Stomach (tissue), 9 donors: Measurements from ENCODE around the gene SLC35B2. TPM values are rescaled to one million over a fixed set of nuclear protein-coding genes. Genes with fewer than 3 reads are reported as not detected.
A peak's percentile ranks its signal among the peaks of the same experiment; 100 is the strongest.

ENCODE experiments used
- DNase-seq, 2 donors: peaks; one replicate each; pipeline versions ENCODE4 v3.0.0 to v3.0.0-alpha.2; 2013 to 2019
- H3K27ac ChIP-seq, 5 donors: fragments of 200-600 bp in 4 of 5; sonication (generic) in 4 of 5; one replicate each; pipeline ENCODE4 v1.5.1; 2013 to 2019; ENCODE audit warnings: mild to moderate bottlenecking in 1 of 5, moderate library complexity in 1 of 5
- H3K27me3 ChIP-seq, 3 donors: fragments of 200-600 bp; sonication (generic); one replicate each; pipeline ENCODE4 v1.5.1; 2017 to 2019; ENCODE audit warnings: mixed run types in 1 of 3
- H3K36me3 ChIP-seq, 4 donors: fragments of 200-600 bp; sonication (generic); 1 replicate in 3 of 4; 2 replicates in 1 of 4; pipeline ENCODE4 v1.5.1; 2016 to 2019
- H3K4me1 ChIP-seq, 4 donors: fragments of 200-600 bp; sonication (generic); one replicate each; pipeline ENCODE4 v1.5.1; 2016 to 2019
- H3K4me3 ChIP-seq, 4 donors: fragments of 200-600 bp; sonication (generic) in 3 of 4; one replicate each; pipeline ENCODE4 v1.5.1; 2016 to 2019; ENCODE audit warnings: mild to moderate bottlenecking in 1 of 4
- H3K9me3 ChIP-seq, 4 donors: fragments of 200-600 bp; sonication (generic); one replicate each; pipeline ENCODE4 v1.5.1; 2016 to 2019
- EP300 ChIP-seq: sonication (generic); formaldehyde crosslinking; IDR thresholded peaks from one replicate; pipeline ENCODE4 v1.6.1; 2017; ENCODE audit warnings: antibody characterized with exemption
- POLR2A ChIP-seq, 4 donors: fragments of 450-650 bp; IDR thresholded peaks; one replicate each; pipeline ENCODE4 v1.6.1; 2016; ENCODE audit warnings: antibody characterized with exemption in 4 of 4, control low read depth in 2 of 4, mild to moderate bottlenecking in 1 of 4, moderate library complexity in 1 of 4
- POLR2AphosphoS5 ChIP-seq, 3 donors: sonication (generic); formaldehyde crosslinking; IDR thresholded peaks; one replicate each; pipeline ENCODE4 v1.6.1; 2016; ENCODE audit warnings: antibody characterized with exemption in 3 of 3
- WGBS, 5 donors: extraction: QIAGEN DNeasy Blood & Tissue Kit in 3 of 5; methylation state at CpG; one replicate each; pipeline versions ENCODE4 v1.1.5 to v1.1.7; 2013 to 2018; 5-methylcytosine and 5-hydroxymethylcytosine counted together
- intact Hi-C: fragments of 100-400 bp; cut with DNase I; formaldehyde crosslinking; loops from one replicate; pipeline ENCODE4 v1.15.1; 2023; ENCODE audit warnings: low total_unique reads
- polyA plus RNA-seq, 3 donors: library from polyadenylated mRNA; stranded (reverse); fragments of 200-250 nt; gene quantifications; one replicate each; pipeline ENCODE4 v1.2.3, GENCODE V29; 2013
- total RNA-seq, 5 donors: library from RNA; depleted of rRNA; stranded (reverse); fragments of >200 nt; gene quantifications; one replicate each; pipeline versions ENCODE4 v1.1.0 to v1.2.3, GENCODE V29; 2014 to 2016
- TF ChIP-seq, protein P1 (sequence below), 7 experiments: fragments of 450-650 bp in 4 of 7; fragments of 200-600 bp in 3 of 7; sonication (generic) in 3 of 7; IDR thresholded peaks; one replicate each; pipeline ENCODE4 v1.5.1; 2016 to 2019; ENCODE audit warnings: antibody characterized with exemption in 7 of 7, control low read depth in 2 of 7, mild to moderate bottlenecking in 1 of 7
- donor health status: healthy with polysubstance abuse.
- donor health status: Bipolar disorder and iron deficiency.
- donor health status: healthy.

Gene SLC35B2
- total and polyA plus RNA-seq, 8 donors = 1.4 to 60.1 (median 16.9) TPM

DNA sequence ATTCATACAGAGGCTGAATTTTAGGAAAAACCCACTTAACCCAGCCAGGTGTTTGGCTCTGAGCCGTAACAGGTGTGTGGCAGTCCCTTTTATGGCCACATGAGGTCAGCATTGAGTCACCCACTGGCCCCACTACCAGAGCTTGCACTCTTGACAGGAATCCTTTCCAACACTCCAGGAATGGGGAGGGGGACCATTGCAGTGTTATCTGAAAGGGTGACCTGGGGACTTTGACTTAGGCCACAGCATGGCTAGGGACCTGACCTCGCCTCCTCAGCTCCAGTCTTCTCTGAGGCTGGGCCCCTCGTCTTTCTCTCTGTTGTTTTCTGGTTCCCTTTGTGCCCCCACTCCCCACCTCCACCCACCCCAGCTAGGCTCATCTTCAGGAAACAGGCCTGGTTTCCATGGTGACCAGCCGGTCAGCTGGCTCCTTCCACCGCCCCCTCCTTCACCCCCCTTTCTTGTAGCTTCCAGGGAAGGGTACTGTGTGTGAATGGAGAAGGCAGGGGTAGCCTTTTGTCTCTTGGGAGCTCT lies 10.8 kb upstream of the SLC35B2 start:
- no peak for TF ChIP-seq EP300
- TF ChIP-seq, protein P1, sequence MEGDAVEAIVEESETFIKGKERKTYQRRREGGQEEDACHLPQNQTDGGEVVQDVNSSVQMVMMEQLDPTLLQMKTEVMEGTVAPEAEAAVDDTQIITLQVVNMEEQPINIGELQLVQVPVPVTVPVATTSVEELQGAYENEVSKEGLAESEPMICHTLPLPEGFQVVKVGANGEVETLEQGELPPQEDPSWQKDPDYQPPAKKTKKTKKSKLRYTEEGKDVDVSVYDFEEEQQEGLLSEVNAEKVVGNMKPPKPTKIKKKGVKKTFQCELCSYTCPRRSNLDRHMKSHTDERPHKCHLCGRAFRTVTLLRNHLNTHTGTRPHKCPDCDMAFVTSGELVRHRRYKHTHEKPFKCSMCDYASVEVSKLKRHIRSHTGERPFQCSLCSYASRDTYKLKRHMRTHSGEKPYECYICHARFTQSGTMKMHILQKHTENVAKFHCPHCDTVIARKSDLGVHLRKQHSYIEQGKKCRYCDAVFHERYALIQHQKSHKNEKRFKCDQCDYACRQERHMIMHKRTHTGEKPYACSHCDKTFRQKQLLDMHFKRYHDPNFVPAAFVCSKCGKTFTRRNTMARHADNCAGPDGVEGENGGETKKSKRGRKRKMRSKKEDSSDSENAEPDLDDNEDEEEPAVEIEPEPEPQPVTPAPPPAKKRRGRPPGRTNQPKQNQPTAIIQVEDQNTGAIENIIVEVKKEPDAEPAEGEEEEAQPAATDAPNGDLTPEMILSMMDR (IDR thresholded peaks at IDR 0.05) = peak in 5 of 7 experiments; percentile 71 to 89 (median 88)
- Histone ChIP-seq H3K27ac (no peak overlapping the region), H3K36me3 (no peaks in the 10 kb centered on the region), H3K27me3 (peaks cover 4 to 54% (median 41%) of the 10 kb centered on the region in 3 donors), H3K9me3 (no peaks in the 10 kb centered on the region), H3K4me1 (peaks cover 28 to 36% (median 33%) of the 10 kb centered on the region in 4 donors), H3K4me3 (no peak overlapping the region)
- intact Hi-C loops = no loop called here
- WGBS, 5 donors = 19 to 27% (median 21%) methylated on average over 5 of the region's 5 CpGs
- peak; percentile 69 to 88 for DNase-seq

DNA sequence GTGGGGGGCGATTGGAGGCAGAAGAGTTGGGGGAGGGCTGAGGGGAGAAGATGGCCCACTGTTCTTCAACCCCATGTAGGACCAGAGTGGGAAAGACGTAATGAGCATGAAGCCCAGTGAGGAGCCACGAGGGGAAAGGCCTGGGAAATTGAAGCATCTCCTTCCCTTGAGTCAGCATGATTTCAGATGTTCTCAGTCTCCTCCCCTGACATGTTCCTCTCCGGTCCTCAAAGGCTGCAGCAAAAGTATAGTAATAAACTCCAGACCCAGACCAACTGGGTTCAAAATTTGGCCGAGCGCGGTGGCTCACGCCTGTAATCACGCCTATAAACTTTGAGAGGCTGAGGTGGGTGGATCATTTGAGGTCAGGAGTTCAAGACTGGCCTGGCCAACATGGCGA lies 9.9 kb upstream of the SLC35B2 start:
- Histone ChIP-seq H3K27ac (no peak overlapping the region), H3K4me3 (no peak overlapping the region), H3K27me3 (peaks cover 4 to 44% (median 36%) of the 10 kb centered on the region in 3 donors), H3K36me3 (peaks cover 0 to under 1% (median 0%) of the 10 kb centered on the region in 4 donors), H3K9me3 (no peaks in the 10 kb centered on the region), H3K4me1 (peaks cover 37 to 45% (median 42%) of the 10 kb centered on the region in 4 donors)
- no peak for DNase-seq
- WGBS, 5 donors = 69 to 81% (median 77%) methylated on average over 10 of the region's 10 CpGs
- intact Hi-C loops = no loop called here
- TF ChIP-seq POLR2AphosphoS5 (IDR thresholded peaks at IDR 0.05) (no peak), POLR2A (IDR thresholded peaks at IDR 0.05) (no peak), EP300 (no peak)
- TF ChIP-seq, protein P1 (IDR thresholded peaks at IDR 0.05) = no peak

DNA sequence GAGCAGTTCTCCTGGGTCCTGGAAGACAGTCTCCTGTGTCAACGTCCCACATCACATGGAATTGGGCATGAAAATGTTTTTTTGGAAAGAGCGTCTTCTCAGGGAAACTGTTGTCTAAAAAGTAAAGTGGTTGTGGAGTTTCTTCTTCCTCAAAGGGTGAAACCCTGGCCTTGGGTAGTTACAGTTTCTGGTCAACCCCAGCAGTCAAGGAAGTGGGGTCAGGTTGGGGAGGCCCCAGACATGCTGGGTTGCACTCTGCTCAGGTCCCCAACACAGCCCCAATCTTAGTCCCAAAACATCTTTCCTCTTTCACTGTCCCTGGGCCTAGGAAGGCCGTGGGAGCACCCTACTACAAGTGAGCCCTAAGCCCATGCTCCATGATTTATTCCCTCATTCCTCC lies 9.0 kb upstream of the SLC35B2 start:
- Histone ChIP-seq H3K27me3 (peaks cover 4 to 35% (median 27%) of the 10 kb centered on the region in 3 donors), H3K9me3 (no peaks in the 10 kb centered on the region), H3K27ac (peak overlapping the region in 1 of 5 donors; percentile 87), H3K4me3 (no peak overlapping the region), H3K36me3 (peaks cover 0 to 9% (median 4%) of the 10 kb centered on the region in 4 donors), H3K4me1 (peaks cover 44 to 54% (median 48%) of the 10 kb centered on the region in 4 donors)
- no peak for DNase-seq
- TF ChIP-seq POLR2A (IDR thresholded peaks at IDR 0.05) (no peak), EP300 (no peak), POLR2AphosphoS5 (IDR thresholded peaks at IDR 0.05) (no peak)
- TF ChIP-seq, protein P1 (IDR thresholded peaks at IDR 0.05) = no peak
- intact Hi-C loops = no loop called here
- 61 to 79% (median 67%) methylated on average over 3 of the region's 3 CpGs for WGBS, 5 donors

DNA sequence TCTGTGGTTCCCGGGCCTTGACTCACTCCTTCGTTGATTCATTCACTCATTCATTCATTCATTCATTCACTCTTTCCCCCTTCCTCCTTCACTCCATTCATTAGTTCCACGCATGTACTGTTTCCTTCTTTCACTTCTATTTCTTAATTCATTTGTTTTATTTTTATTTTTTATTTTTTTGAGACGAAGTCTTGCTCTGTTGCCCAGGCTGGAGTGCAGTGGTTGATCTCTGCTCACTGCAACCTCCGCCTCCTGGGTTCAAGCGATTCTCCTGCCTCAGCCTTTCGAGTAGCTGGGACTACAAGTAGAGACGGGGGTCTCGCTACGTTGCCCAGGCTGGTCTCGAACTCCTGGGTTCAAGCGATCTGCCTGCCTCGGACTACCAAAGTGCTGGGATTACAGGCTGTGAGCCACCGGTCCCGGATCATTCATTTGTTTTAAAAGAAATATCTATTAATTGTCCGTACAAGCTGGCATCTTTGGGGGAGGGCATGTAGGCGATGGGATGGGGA lies 8.4 kb upstream of the SLC35B2 start:
- WGBS, 5 donors = 61 to 67% (median 67%) methylated on average over 17 of the region's 17 CpGs
- intact Hi-C loops = no loop called here
- Histone ChIP-seq H3K27me3 (peaks cover 4 to 30% (median 22%) of the 10 kb centered on the region in 3 donors), H3K4me3 (peak overlapping the region; percentile 63 to 87 (median 76)), H3K36me3 (peaks cover 0 to 15% (median 6%) of the 10 kb centered on the region in 4 donors), H3K27ac (peak overlapping the region in 4 of 5 donors; percentile 80 to 90 (median 88)), H3K9me3 (no peaks in the 10 kb centered on the region), H3K4me1 (peaks cover 40 to 49% (median 44%) of the 10 kb centered on the region in 4 donors)
- no peak for DNase-seq
- TF ChIP-seq EP300 = no peak
- TF ChIP-seq, protein P1 (IDR thresholded peaks at IDR 0.05) = no peak
- no peak for TF ChIP-seq POLR2A (IDR thresholded peaks at IDR 0.05)
- TF ChIP-seq POLR2AphosphoS5 (IDR thresholded peaks at IDR 0.05) = no peak
